Smooth muscle cell of the pulmonary artery (primary cell): ENCODE results near the gene PRRG2. TPM values are rescaled to one million over a fixed set of nuclear protein-coding genes. Genes with fewer than 3 reads are reported as not detected.

Experiments
- total RNA-seq: library from RNA; depleted of rRNA; stranded (reverse); fragments of >200 nt; gene quantifications from 2 replicates; pipeline ENCODE4 v1.2.3, GENCODE V29; 2014

PRRG2 gene
- 0.65 and 0.86 TPM in 2 replicates for total RNA-seq

GRCh38 chr19:49581007-49581508 is at the start of gene PRRG2:
TSS of gene PRRG2 (plus strand) at chr19:49581316. CDS start at chr19:49583220, 1,904 bp downstream.

GRCh38 chr19:49580264-49581006 is 681 bp upstream of the PRRG2 start, which contains the start of gene NOSIP:
TSS of gene NOSIP (minus strand) at chr19:49580556. CDS start at chr19:49560691, 19,865 bp downstream.

GRCh38 chr19:49590971-49591730 is 10.0 kb downstream of the PRRG2 start, which contains the start of gene PRR12:
TSS of gene PRR12 (plus strand) at chr19:49591182. CDS start at chr19:49591655, 473 bp downstream.

GRCh38 chr19:49640113-49640898 is 59.2 kb downstream of the PRRG2 start, which contains the start of gene RRAS:
TSS of gene RRAS (minus strand) at chr19:49640143. CDS start at chr19:49640098, 45 bp downstream.

Other genes with a start within 250 kb of the PRRG2 start
- not detected in 2 replicates for gene CD37, start 245.9 kb upstream of the PRRG2 start, total RNA-seq
- 13.2 and 16.0 TPM in 2 replicates for gene TEAD2, start 218.9 kb upstream of the PRRG2 start, total RNA-seq
- not detected in 2 replicates for gene DKKL1, start 217.4 kb upstream of the PRRG2 start, total RNA-seq
- not detected in 2 replicates for gene KASH5, start 193.1 kb upstream of the PRRG2 start, total RNA-seq
- not detected in 2 replicates for gene PTH2, start 157.9 kb upstream of the PRRG2 start, total RNA-seq
- gene GFY, start 155.9 kb upstream of the PRRG2 start, total RNA-seq: not detected in 2 replicates
- 0.17 and 0.20 TPM in 2 replicates for gene SLC17A7, start 139.8 kb upstream of the PRRG2 start, total RNA-seq
- 73.1 and 91.4 TPM in 2 replicates for gene PIH1D1, start 129.5 kb upstream of the PRRG2 start, total RNA-seq
- gene ALDH16A1, start 128.1 kb upstream of the PRRG2 start, total RNA-seq: 18.3 and 19.8 TPM in 2 replicates
- gene FLT3LG, start 107.1 kb upstream of the PRRG2 start, total RNA-seq: 2.3 and 3.5 TPM in 2 replicates
- gene RPL13A, start 93.7 kb upstream of the PRRG2 start, total RNA-seq: 1,440 and 2,433 TPM in 2 replicates
- 1,074 and 1,489 TPM in 2 replicates for gene RPS11, start 84.9 kb upstream of the PRRG2 start, total RNA-seq
- gene FCGRT, start 68.7 kb upstream of the PRRG2 start, total RNA-seq: 66.7 and 86.0 TPM in 2 replicates
- gene RCN3, start 53.3 kb upstream of the PRRG2 start, total RNA-seq: 339 and 441 TPM in 2 replicates
- 30.8 and 33.4 TPM in 2 replicates for gene NOSIP, start 760 bp upstream of the PRRG2 start, total RNA-seq
- 4.2 and 6.1 TPM in 2 replicates for gene PRR12, start 9.9 kb downstream of the PRRG2 start, total RNA-seq
- 82.1 and 88.7 TPM in 2 replicates for gene RRAS, start 58.8 kb downstream of the PRRG2 start, total RNA-seq
- gene SCAF1, start 60.9 kb downstream of the PRRG2 start, total RNA-seq: 22.7 and 30.5 TPM in 2 replicates
- gene IRF3, start 84.5 kb downstream of the PRRG2 start, total RNA-seq: 64.3 and 68.0 TPM in 2 replicates
- 2.7 TPM in 2 replicates for gene BCL2L12, start 84.6 kb downstream of the PRRG2 start, total RNA-seq
- 205 and 248 TPM in 2 replicates for gene PRMT1, start 96.0 kb downstream of the PRRG2 start, total RNA-seq
- gene ADM5, start 108.3 kb downstream of the PRRG2 start, total RNA-seq: 0.36 and 0.52 TPM in 2 replicates
- gene CPT1C, start 109.8 kb downstream of the PRRG2 start, total RNA-seq: 24.3 and 29.3 TPM in 2 replicates
- gene TSKS, start 182.0 kb downstream of the PRRG2 start, total RNA-seq: 0.52 TPM in 1 of 2 replicates, not detected in the other
- 145 and 148 TPM in 2 replicates for gene AP2A1, start 185.7 kb downstream of the PRRG2 start, total RNA-seq
- 21.3 and 30.7 TPM in 2 replicates for gene FUZ, start 232.0 kb downstream of the PRRG2 start, total RNA-seq
- gene MED25, start 237.0 kb downstream of the PRRG2 start, total RNA-seq: 21.0 and 23.4 TPM in 2 replicates